GM12878 (cell line): ENCODE data around the gene RIMBP2. TPM values are rescaled to one million over a fixed set of nuclear protein-coding genes. Genes with fewer than 3 reads are reported as not detected.

Experiments used
- ATAC-seq: fragments of 200-7000 bp; cut with Tn5 transposase; 3 replicates; pipeline ENCODE4 v1.9.1; 2020; ENCODE audit warnings: mild to moderate bottlenecking, moderate library complexity
- BruUV-seq: library from RNA; stranded (reverse); fragments of 400-500 nt; replicated peaks from 2 replicates; lab custom pipeline; 2021; lab: Mats Ljungman, UMichigan
- CTCF ChIA-PET: fragments of 300-600 bp; sonication (Branson Sonifier 250); formaldehyde crosslinking; extraction: SDS; loops from one replicate; lab custom pipeline; 2021; ENCODE audit warnings: inconsistent platforms; lab: Yijun Ruan, JAX
- POLR2A ChIA-PET: fragments of 350-600 bp; formaldehyde crosslinking; extraction: SDS; loops from one replicate; lab custom pipeline; 2021; ENCODE audit warnings: inconsistent platforms; lab: Charles Lee
- RAD21 ChIA-PET: fragments of 300-600 bp; sonication (Branson Sonifier 250); formaldehyde crosslinking; loops from one replicate; lab custom pipeline; 2023; ENCODE audit warnings: antibody characterized with exemption; ENCODE audit not compliant: unreplicated experiment; lab: Charles Lee
- SMC1A ChIA-PET: fragments of 300-600 bp; sonication (Branson Sonifier 250); formaldehyde crosslinking; loops from one replicate; lab custom pipeline; 2023; ENCODE audit not compliant: unreplicated experiment, uncharacterized antibody; lab: Charles Lee
- DNase-seq: peaks from one replicate; pipeline ENCODE4 v3.0.0-alpha.2; 2011; ENCODE audit warnings: low read depth, low spot score
- FAIRE-seq: peaks from 3 replicates; lab custom pipeline; 2011; peaks lifted over from hg19 to GRCh38; lab: Jason Lieb, UNC
- H2AFZ ChIP-seq: 2 replicates; pipeline ENCODE4 v1.6.0; 2011; ENCODE audit warnings: low read depth, low read length, control low read depth; ENCODE audit not compliant: control insufficient read depth
- H3K27ac ChIP-seq: 2 replicates; pipeline ENCODE4 v1.5.1; 2011; ENCODE audit warnings: control low read depth; ENCODE audit not compliant: control insufficient read depth, insufficient read depth
- H3K27me3 ChIP-seq, 2 experiments: replicated peaks in 1 of 2; 2 replicates each; pipeline versions ENCODE4 v1.6.0 to v1.6.1; 2011; ENCODE audit warnings: low read length in 1 of 2; ENCODE audit not compliant: control insufficient read depth in 2 of 2, insufficient read depth in 2 of 2
- H3K36me3 ChIP-seq, 2 experiments: 2 replicates each; pipeline ENCODE4 v1.5.1; 2011; ENCODE audit warnings: low read length in 1 of 2; ENCODE audit not compliant: control insufficient read depth in 2 of 2, insufficient read depth in 2 of 2
- H3K4me1 ChIP-seq: 2 replicates; pipeline ENCODE4 v1.6.1; 2011; ENCODE audit warnings: mild to moderate bottlenecking, low read length, moderate library complexity, mixed read lengths; ENCODE audit not compliant: control insufficient read depth, insufficient read depth
- H3K4me2 ChIP-seq: 2 replicates; pipeline ENCODE4 v1.6.0; 2011; ENCODE audit warnings: control low read depth; ENCODE audit not compliant: control insufficient read depth, insufficient read depth
- H3K4me3 ChIP-seq: fragments of 200-600 bp; sonication (generic); 2 replicates; pipeline ENCODE4 v1.5.1; 2016
- H3K79me2 ChIP-seq: 2 replicates; pipeline ENCODE4 v1.6.0; 2011; ENCODE audit warnings: low read length; ENCODE audit not compliant: control insufficient read depth, insufficient read depth
- H3K9ac ChIP-seq: 2 replicates; pipeline ENCODE4 v1.8.0; 2011; ENCODE audit warnings: low read length, control low read depth, mixed read lengths; ENCODE audit not compliant: control insufficient read depth, insufficient read depth
- H3K9me3 ChIP-seq: replicated peaks from 3 replicates; pipeline ENCODE4 v1.5.1; 2011; ENCODE audit warnings: mild to moderate bottlenecking, low read length; ENCODE audit not compliant: control insufficient read depth, insufficient read depth
- H4K20me1 ChIP-seq: 2 replicates; pipeline ENCODE4 v1.6.0; 2011; ENCODE audit not compliant: control insufficient read depth, insufficient read depth
- BMI1 ChIP-seq: fragments of 450-650 bp; IDR thresholded peaks from 2 replicates; pipeline ENCODE4 v1.6.1; 2016; ENCODE audit warnings: mild to moderate bottlenecking, moderate library complexity, borderline replicate concordance
- CHD1 ChIP-seq: IDR thresholded peaks from 2 replicates; pipeline ENCODE4 v1.6.1; 2012; ENCODE audit warnings: low read depth, low read length, improper control_type of control experiment
- CREM ChIP-seq: IDR thresholded peaks from 2 replicates; pipeline ENCODE4 v1.6.1; 2014; ENCODE audit warnings: antibody characterized with exemption, low read depth
- CUX1 ChIP-seq: IDR thresholded peaks from 2 replicates; pipeline ENCODE4 v1.6.1; 2012; ENCODE audit warnings: improper control_type of control experiment, low read depth, low read length; ENCODE audit not compliant: insufficient replicate concordance
- ESRRA ChIP-seq: IDR thresholded peaks from 2 replicates; pipeline ENCODE4 v1.6.1; 2012; ENCODE audit warnings: mild to moderate bottlenecking, low read length, improper control_type of control experiment
- HCFC1 ChIP-seq: fragments of 150-350 bp; IDR thresholded peaks from 2 replicates; pipeline ENCODE4 v1.6.1; 2014; ENCODE audit warnings: low read length
- HDAC6 ChIP-seq: fragments of 200-600 bp; sonication (generic); IDR thresholded peaks from one replicate; pipeline ENCODE4 v1.8.0; 2017; ENCODE audit warnings: antibody characterized with exemption; ENCODE audit not compliant: unreplicated experiment
- MTA3 ChIP-seq: IDR thresholded peaks from 2 replicates; pipeline ENCODE4 v1.6.1; 2012; ENCODE audit warnings: low read length, inconsistent platforms, borderline replicate concordance
- MXI1 ChIP-seq: fragments of 150-350 bp; IDR thresholded peaks from 2 replicates; pipeline ENCODE4 v1.6.1; 2011; ENCODE audit warnings: low read depth, mild to moderate bottlenecking, inconsistent platforms, low read length, improper control_type of control experiment
- NFYA ChIP-seq: IDR thresholded peaks from 2 replicates; pipeline ENCODE4 v1.6.1; 2011; ENCODE audit warnings: low read depth, mild to moderate bottlenecking, low read length, improper control_type of control experiment, borderline replicate concordance
- PAX5 ChIP-seq: IDR thresholded peaks from 2 replicates; pipeline ENCODE4 v1.6.1; 2011; ENCODE audit warnings: low read depth, low read length, borderline replicate concordance
- PML ChIP-seq: IDR thresholded peaks from 2 replicates; pipeline ENCODE4 v1.6.1; 2012; ENCODE audit warnings: low read length, inconsistent platforms
- POU2F2 ChIP-seq: IDR thresholded peaks from 3 replicates; pipeline ENCODE4 v1.6.1; 2011; ENCODE audit warnings: low read depth, mild to moderate bottlenecking, low read length, borderline replicate concordance
- RAD51 ChIP-seq: fragments of 450-650 bp; IDR thresholded peaks from 2 replicates; pipeline ENCODE4 v1.6.1; 2016; ENCODE audit warnings: moderate library complexity, mild to moderate bottlenecking, inconsistent platforms
- RELA ChIP-seq: fragments of 450-650 bp; IDR thresholded peaks from 2 replicates; pipeline ENCODE4 v1.8.0; 2014; ENCODE audit warnings: borderline replicate concordance; ENCODE audit not compliant: partially characterized antibody
- REST ChIP-seq: IDR thresholded peaks from 2 replicates; pipeline ENCODE4 v1.6.1; 2012; ENCODE audit warnings: mild to moderate bottlenecking, low read depth, low read length
- SREBF2 ChIP-seq: IDR thresholded peaks from 2 replicates; pipeline ENCODE4 v1.6.1; 2012; ENCODE audit warnings: mild to moderate bottlenecking, low read length
- TARDBP ChIP-seq: IDR thresholded peaks from 2 replicates; pipeline ENCODE4 v1.6.1; 2016; ENCODE audit warnings: borderline replicate concordance
- TCF7 ChIP-seq: IDR thresholded peaks from 2 replicates; pipeline ENCODE4 v1.6.1; 2014; ENCODE audit warnings: antibody characterized with exemption, borderline replicate concordance
- ZZZ3 ChIP-seq: IDR thresholded peaks from 2 replicates; pipeline ENCODE4 v1.6.1; 2011; ENCODE audit warnings: low read depth; ENCODE audit not compliant: control insufficient read depth, insufficient read length
- WGBS: methylation state at CpG from one replicate; pipeline ENCODE4 v1.1.6; 2016; ENCODE audit warnings: low lambda C conversion rate; ENCODE audit not compliant: insufficient replicate concordance, insufficient coverage; ENCODE audit errors: missing lambda C conversion rate; 5-methylcytosine and 5-hydroxymethylcytosine counted together
- in situ Hi-C: fragments of 300-500 bp; cut with MboI; formaldehyde crosslinking; loops from 9 replicates; pipeline ENCODE4 v1.14.3; 2018; ENCODE audit warnings: mixed read lengths
- intact Hi-C: fragments of 100-400 bp; cut with micrococcal nuclease; formaldehyde crosslinking; loops from one replicate; pipeline ENCODE4 v1.14.2; 2022; ENCODE audit not compliant: unreplicated experiment
- polyA plus RNA-seq, 11 experiments: library from polyadenylated mRNA; depleted of rRNA in 4 of 11; unstranded in 6 of 11; stranded (reverse) in 5 of 11; fragments of >200 nt; fragmentation: Nextera tagmentation in 4 of 11; fragmentation: Illumina TruSeq in 1 of 11; extraction: Ambion mirVana in 4 of 11; extraction: Trizol in 1 of 11; gene quantifications; 1 replicate in 1 of 11; 2 replicates in 10 of 11; pipeline versions ENCODE4 v1.2.1 to v1.2.3, GENCODE V29; 2011 to 2016; ENCODE audit warnings: inconsistent platforms in 2 of 11, missing spikeins in 2 of 11, low read depth in 1 of 11
- total RNA-seq, 4 experiments: library from RNA; depleted of rRNA in 3 of 4; stranded (reverse); fragments of >200 nt in 3 of 4; fragmentation: Illumina TruSeq in 1 of 4; extraction: Trizol in 1 of 4; gene quantifications; 2 replicates each; pipeline versions ENCODE4 v1.2.1 to v1.2.3, GENCODE V29; 2013 to 2021

The RIMBP2 gene
- total and polyA plus RNA-seq, 10 of the 15 experiments (the other 5 are each of a cell fraction or from before 2014, with no cell fraction given), result 0.04 to 2.9 (median 0.07) TPM; not detected in 1

- no peak overlapping the region for H3K27ac ChIP-seq
- BruUV-seq, result no TSS peak
- ATAC-seq (no peak), FAIRE-seq (no peak), DNase-seq (no peak)
- H3K4me3 ChIP-seq, result no peak overlapping the region
- no peak overlapping the region for H2AFZ ChIP-seq
- ChIA-PET CTCF (no interaction called here), SMC1A (no interaction called here), RAD21 (no interaction called here), POLR2A (no interaction called here)
- intact Hi-C loops, result no loop called here
- H3K36me3 ChIP-seq, result no peaks in the 10 kb centered on the region
- no peak overlapping the region for H3K9ac ChIP-seq
- 6% methylated on average over 3 of the region's 3 CpGs for WGBS
- no peak for TF ChIP-seq POU2F2
- TF ChIP-seq HDAC6, result no peak
- TF ChIP-seq CHD1, result no peak
- no peak for TF ChIP-seq BMI1
- TF ChIP-seq TCF7, result no peak
- TF ChIP-seq REST, result no peak
- TF ChIP-seq ZZZ3, result no peak
- TF ChIP-seq MTA3, result no peak
- no peak for TF ChIP-seq CREM
- TF ChIP-seq CUX1, result no peak
- no peak for TF ChIP-seq PAX5
- no peak for TF ChIP-seq HCFC1
- TF ChIP-seq RAD51, result no peak
- TF ChIP-seq ESRRA, result no peak
- TF ChIP-seq PML, result no peak
- TF ChIP-seq RELA, result no peak
- no peak for TF ChIP-seq MXI1
- TF ChIP-seq SREBF2, result no peak
- TF ChIP-seq NFYA, result no peak
- no peak for TF ChIP-seq TARDBP
- H4K20me1 ChIP-seq, result no peaks in the 10 kb centered on the region
- H3K27me3 ChIP-seq, result no peaks in the 10 kb centered on the region
- H3K9me3 ChIP-seq, result no peaks in the 10 kb centered on the region; the same call in 2 of the 3 replicates
- no peak overlapping the region for H3K4me2 ChIP-seq
- in situ Hi-C loops, result no loop called here
- H3K4me1 ChIP-seq, result no peaks in the 10 kb centered on the region
- no peaks in the 10 kb centered on the region for H3K79me2 ChIP-seq
These were observed 166.7 kb downstream of the RIMBP2 start for GRCh38 chr12:130549361-130549760.
